HepG2 (cell line): ENCODE results near the gene ERFL. TPM values are rescaled to one million over a fixed set of nuclear protein-coding genes. Genes with fewer than 3 reads are reported as not detected.
A peak's percentile ranks its signal among the peaks of the same experiment; 100 is the strongest.

Source experiments
- ATAC-seq: fragments of 200-7000 bp; cut with Tn5 transposase; 3 replicates; pipeline ENCODE4 v1.9.1; 2020; ENCODE audit warnings: mild to moderate bottlenecking, moderate library complexity
- BruUV-seq: library from RNA; stranded (reverse); fragments of 400-500 nt; replicated peaks from 2 replicates; lab custom pipeline; 2021; lab: Mats Ljungman, UMichigan
- CTCF ChIA-PET: fragments of 300-600 bp; formaldehyde crosslinking; extraction: SDS; loops from one replicate; lab custom pipeline; 2021; ENCODE audit warnings: low total read pairs, inconsistent platforms, low intra/inter-chr PET ratio; lab: Yijun Ruan, JAX
- POLR2A ChIA-PET: fragments of 350-600 bp; sonication (Branson Sonifier 250); formaldehyde crosslinking; loops from one replicate; lab custom pipeline; 2020; ENCODE audit warnings: antibody characterized with exemption, inconsistent platforms; lab: Yijun Ruan, JAX
- DNase-seq: peaks from one replicate; pipeline ENCODE4 v3.0.0-alpha.2; 2015; ENCODE audit warnings: low spot score
- FAIRE-seq: peaks from 3 replicates; lab custom pipeline; 2011; peaks lifted over from hg19 to GRCh38; lab: Jason Lieb, UNC
- H2AFZ ChIP-seq: one replicate; pipeline ENCODE4 v1.6.1; 2011; ENCODE audit warnings: low read length, inconsistent platforms
- H3K27ac ChIP-seq: fragments of 300-600 bp; 3 replicates; pipeline ENCODE4 v1.8.0; 2011; ENCODE audit warnings: mixed run types, mild to moderate bottlenecking, mixed read lengths, low read length, inconsistent platforms; ENCODE audit not compliant: insufficient read depth; ENCODE audit errors: extremely low read length
- H3K27me3 ChIP-seq, 2 experiments: fragments of 200-600 bp in 1 of 2; 2 replicates in 1 of 2; 3 replicates in 1 of 2; pipeline versions ENCODE4 v1.6.0 to v1.8.0; 2011; ENCODE audit warnings: low read length in 2 of 2, mild to moderate bottlenecking in 2 of 2, moderate library complexity in 2 of 2, inconsistent platforms in 1 of 2; ENCODE audit not compliant: insufficient read depth in 2 of 2, control insufficient read depth in 1 of 2
- H3K36me3 ChIP-seq, 2 experiments: fragments of 200-600 bp in 1 of 2; replicated peaks in 1 of 2; 2 replicates in 1 of 2; 3 replicates in 1 of 2; pipeline versions ENCODE4 v1.5.1 to v1.8.0; 2011; ENCODE audit warnings: low read length in 2 of 2, inconsistent platforms in 1 of 2; ENCODE audit not compliant: insufficient read depth in 2 of 2, control insufficient read depth in 1 of 2
- H3K4me1 ChIP-seq: 2 replicates; pipeline ENCODE4 v1.5.1; 2012; ENCODE audit warnings: low read length, inconsistent platforms; ENCODE audit not compliant: insufficient read depth
- H3K4me2 ChIP-seq: 2 replicates; pipeline ENCODE4 v1.6.0; 2011; ENCODE audit warnings: low read depth, low read length, inconsistent platforms
- H3K4me3 ChIP-seq, 3 experiments: fragments of 200-600 bp in 1 of 3; sonication (generic), shearing (Covaris generic) in 1 of 3; replicated peaks in 1 of 3; 2 replicates each; pipeline ENCODE4 v1.5.1; 2011 to 2016; ENCODE audit warnings: low read length in 3 of 3, inconsistent platforms in 2 of 3, low read depth in 2 of 3, mild to moderate bottlenecking in 2 of 3, control low read depth in 1 of 3, mixed read lengths in 1 of 3; ENCODE audit not compliant: insufficient read depth in 1 of 3
- H3K79me2 ChIP-seq: one replicate; pipeline ENCODE4 v1.6.1; 2011; ENCODE audit warnings: low read length, inconsistent platforms; ENCODE audit not compliant: insufficient read depth
- H3K9ac ChIP-seq: 2 replicates; pipeline ENCODE4 v1.6.0; 2011; ENCODE audit warnings: mild to moderate bottlenecking, low read depth, low read length, inconsistent platforms; ENCODE audit not compliant: insufficient read depth
- H3K9me3 ChIP-seq: 2 replicates; pipeline ENCODE4 v1.5.1; 2012; ENCODE audit warnings: mild to moderate bottlenecking, low read length
- H4K20me1 ChIP-seq: 2 replicates; pipeline ENCODE4 v1.6.0; 2011; ENCODE audit warnings: inconsistent platforms, mild to moderate bottlenecking, low read length, moderate library complexity; ENCODE audit not compliant: insufficient read depth
- FOSL1 ChIP-seq: sonication (generic); formaldehyde crosslinking; IDR thresholded peaks from 2 replicates; pipeline ENCODE4 v1.9.0; 2021; ENCODE audit warnings: missing genetic modification reagents, borderline replicate concordance
- FOXC1 ChIP-seq: sonication (generic); formaldehyde crosslinking; IDR thresholded peaks from 2 replicates; pipeline ENCODE4 v1.8.0; 2022; ENCODE audit warnings: mild to moderate bottlenecking, missing genetic modification reagents, borderline replicate concordance
- HIC2 ChIP-seq: sonication (generic); formaldehyde crosslinking; IDR thresholded peaks from 2 replicates; pipeline ENCODE4 v1.9.0; 2022; ENCODE audit warnings: low read depth, missing genetic modification reagents
- IRX3 ChIP-seq: sonication (generic); formaldehyde crosslinking; IDR thresholded peaks from 2 replicates; pipeline ENCODE4 v1.8.1; 2023; ENCODE audit warnings: mild to moderate bottlenecking, low read depth, missing genetic modification reagents, borderline replicate concordance
- POLR2A ChIP-seq, 2 experiments: IDR thresholded peaks; 2 replicates each; pipeline ENCODE4 v1.6.1; 2011; ENCODE audit warnings: low read depth in 2 of 2, low read length in 2 of 2, mild to moderate bottlenecking in 1 of 2, moderate library complexity in 1 of 2; ENCODE audit not compliant: insufficient read depth in 1 of 2
- RBFOX2 ChIP-seq: fragments of 200-400 bp; formaldehyde crosslinking; IDR thresholded peaks from 2 replicates; pipeline ENCODE4 v1.6.1; 2017; ENCODE audit warnings: low read depth, mild to moderate bottlenecking, low read length
- RBM22 ChIP-seq: fragments of 200-400 bp; formaldehyde crosslinking; optimal IDR thresholded peaks from 2 replicates; pipeline ENCODE3; 2017; ENCODE audit warnings: mild to moderate bottlenecking, low read length, moderate library complexity
- ZNF12 ChIP-seq: sonication (generic); formaldehyde crosslinking; IDR thresholded peaks from 2 replicates; pipeline ENCODE4 v1.5.0; 2020; ENCODE audit warnings: missing genetic modification reagents
- ZNF282 ChIP-seq: fragments of 450-650 bp; IDR thresholded peaks from 2 replicates; pipeline ENCODE4 v1.6.1; 2018; ENCODE audit not compliant: partially characterized antibody
- ZNF496 ChIP-seq: sonication (generic); formaldehyde crosslinking; IDR thresholded peaks from 2 replicates; pipeline ENCODE4 v1.8.1; 2023; ENCODE audit warnings: mild to moderate bottlenecking, moderate library complexity, missing genetic modification reagents; ENCODE audit not compliant: insufficient replicate concordance
- WGBS: methylation state at CpG from one replicate; pipeline ENCODE4 v1.1.6; 2017; ENCODE audit warnings: low lambda C conversion rate; 5-methylcytosine and 5-hydroxymethylcytosine counted together
- in situ Hi-C: cut with HindIII; loops from 2 replicates; pipeline ENCODE4 v1.10.0; 2017; ENCODE audit warnings: low pct_unique_long_range_greater_than_20kb; ENCODE audit not compliant: extremely low pct_ligation_motif_present
- intact Hi-C: fragments of 100-400 bp; cut with micrococcal nuclease; formaldehyde crosslinking; loops from one replicate; pipeline ENCODE4 v1.10.0; 2022; ENCODE audit not compliant: unreplicated experiment
- polyA plus RNA-seq, 8 experiments: library from polyadenylated mRNA; depleted of rRNA in 3 of 8; stranded (reverse) in 7 of 8; unstranded in 1 of 8; fragments of >200 nt; fragmentation: Illumina TruSeq in 4 of 8; extraction: Trizol in 4 of 8; gene quantifications; 2 replicates each; pipeline versions ENCODE4 v1.2.1 to v1.2.3, GENCODE V29; 2011 to 2016; ENCODE audit warnings: low read depth in 4 of 8, missing spikeins in 1 of 8, mixed read lengths in 1 of 8; ENCODE audit not compliant: insufficient read depth in 1 of 8
- total RNA-seq, 5 experiments: library from RNA; depleted of rRNA; stranded (reverse); fragments of >200 nt; fragmentation: Illumina TruSeq; extraction: Trizol; gene quantifications; 2 replicates each; pipeline ENCODE4 v1.2.3, GENCODE V29; 2016; ENCODE audit warnings: low read depth in 1 of 5
- TF ChIP-seq, protein P1 (sequence below): sonication (generic); formaldehyde crosslinking; IDR thresholded peaks from 2 replicates; pipeline ENCODE4 v1.8.0; 2022; ENCODE audit warnings: mild to moderate bottlenecking, missing genetic modification reagents, moderate library complexity

ERFL gene
- total and polyA plus RNA-seq, 2 of the 13 experiments (the other 11 are each of a cell fraction or from before 2014, with no cell fraction given): not detected

GRCh38 chr19:41862445-41862986, 65.7 kb downstream of the ERFL start:
- Histone ChIP-seq H3K4me1 (peaks cover 68% of the 10 kb centered on the region), H3K9me3 (no peaks in the 10 kb centered on the region), H3K9ac (peak overlapping the region; percentile 99), H3K27me3 (peaks cover 0 to 4% of the 10 kb centered on the region in 2 experiments; a peak in 1 of 5 replicates), H3K27ac (no peak overlapping the region), H3K36me3 (peaks cover 25 to 59% of the 10 kb centered on the region in 2 experiments), H3K4me2 (peak overlapping the region; percentile 87), H4K20me1 (peaks cover 61% of the 10 kb centered on the region), H3K4me3 (peak overlapping the region in 2 of 3 experiments; percentile 95 to 99; a peak in 5 of 6 replicates), H3K79me2 (peaks cover 67% of the 10 kb centered on the region), H2AFZ (no peak overlapping the region)
- in situ Hi-C loops (no loop called here), intact Hi-C loops (no loop called here)
- BruUV-seq: no TSS peak
- TF ChIP-seq HIC2: no peak
- 0 out of 2 replicates have a peak, but pooled peaks have one; percentile 9 for TF ChIP-seq RBFOX2
- 77% methylated on average over 2 of the region's 2 CpGs for WGBS
- DNase-seq: no peak
- no peak for FAIRE-seq
- ATAC-seq: no peak
- POLR2A ChIA-PET: interaction anchor here (0.6 to 2.7 kb wide), 4 partner anchors 10 to 97 kb away, joined by 3 to 18 read pairs (median 5); partner anchors contain the start of gene RABAC1
- CTCF ChIA-PET: no interaction called here

DNA sequence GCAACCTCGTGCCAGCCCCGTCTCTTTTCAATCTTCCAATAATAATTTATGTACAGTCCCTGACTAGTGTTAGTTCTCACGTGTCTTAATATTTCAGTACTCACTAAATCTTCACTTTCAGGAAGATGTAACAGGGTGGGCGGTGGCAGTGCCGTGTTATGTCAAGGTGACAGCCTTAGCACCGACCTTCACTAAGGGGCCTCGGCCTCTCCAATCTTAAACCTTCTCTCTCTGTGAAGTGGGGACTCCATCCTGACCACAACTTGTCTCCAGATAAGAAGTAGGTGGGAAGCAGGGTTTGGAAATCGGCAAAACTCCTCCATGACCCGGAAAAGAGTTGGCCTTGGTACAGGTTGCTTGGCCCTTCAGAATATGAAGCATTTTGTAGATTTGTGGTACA, 66.4 kb downstream of the ERFL start:
- Histone ChIP-seq H3K9me3 (no peaks in the 10 kb centered on the region), H3K36me3 (peaks cover 25 to 53% of the 10 kb centered on the region in 2 experiments), H3K4me3 (peak overlapping the region; percentile 85 to 99 (median 95)), H4K20me1 (peaks cover 54% of the 10 kb centered on the region), H3K4me1 (peaks cover 62% of the 10 kb centered on the region), H3K27ac (no peak overlapping the region), H3K27me3 (peaks cover 0 to 4% of the 10 kb centered on the region in 2 experiments; a peak in 1 of 5 replicates), H2AFZ (no peak overlapping the region), H3K79me2 (peaks cover 62% of the 10 kb centered on the region), H3K4me2 (peak overlapping the region; percentile 87), H3K9ac (peak overlapping the region; percentile 99)
- intact Hi-C loops: no loop called here
- WGBS: 79% methylated on average over 9 of the region's 9 CpGs
- no peak for TF ChIP-seq IRX3 (CRISPR knock-in tag)
- TF ChIP-seq RBM22: peak; percentile 80
- no peak for TF ChIP-seq ZNF496
- TF ChIP-seq, protein P1, sequence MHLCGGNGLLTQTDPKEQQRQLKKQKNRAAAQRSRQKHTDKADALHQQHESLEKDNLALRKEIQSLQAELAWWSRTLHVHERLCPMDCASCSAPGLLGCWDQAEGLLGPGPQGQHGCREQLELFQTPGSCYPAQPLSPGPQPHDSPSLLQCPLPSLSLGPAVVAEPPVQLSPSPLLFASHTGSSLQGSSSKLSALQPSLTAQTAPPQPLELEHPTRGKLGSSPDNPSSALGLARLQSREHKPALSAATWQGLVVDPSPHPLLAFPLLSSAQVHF: no peak
- TF ChIP-seq ZNF12 (CRISPR knock-in tag): no peak
- peak in 1 of 2 experiments; percentile 7; a peak in 1 of 4 replicates for TF ChIP-seq POLR2A (IDR thresholded peaks at IDR 0.05; ENCODE audit: insufficient read depth in 1 of 2, low read depth in 2 of 2, low read length in 2 of 2)
- TF ChIP-seq ZNF282: no peak
- no peak for TF ChIP-seq FOXC1 (CRISPR knock-in tag)
- no peak for TF ChIP-seq FOSL1 (CRISPR knock-in tag)
- ATAC-seq (no peak), DNase-seq (no peak), FAIRE-seq (no peak)
- no TSS peak for BruUV-seq
- CTCF ChIA-PET: no interaction called here
- in situ Hi-C loops: no loop called here
- POLR2A ChIA-PET: interaction anchor here (0.6 to 3.6 kb wide), 6 partner anchors 9 to 97 kb away, joined by 3 to 72 read pairs (median 16); partner anchors contain the start of gene RABAC1
